ENCODE measurements around the gene RAC2.

The RAC2 gene

GRCh38 chr22:37208401-37209139, 35.5 kb downstream of the RAC2 start:
- no peak for DNase-seq (ENCODE audit: low read depth in 2 of 2)
- TF ChIP-seq CTCF (IDR thresholded peaks at IDR 0.05; ENCODE audit: low read depth, low read length) = no peak
- H3K4me3 ChIP-seq (replicated peaks in 1 of 2; ENCODE audit: low read depth in 2 of 2, low read length in 2 of 2) = no peak overlapping the region

GRCh38 chr22:37207981-37208380, 36.1 kb downstream of the RAC2 start:
- no peak for DNase-seq (ENCODE audit: low read depth in 2 of 2)
- no peak overlapping the region for H3K4me3 ChIP-seq (replicated peaks in 1 of 2; ENCODE audit: low read depth in 2 of 2, low read length in 2 of 2)
- no peak for TF ChIP-seq CTCF (IDR thresholded peaks at IDR 0.05; ENCODE audit: low read depth, low read length)

- no peak for TF ChIP-seq CTCF (IDR thresholded peaks at IDR 0.05; ENCODE audit: low read depth, low read length)
- no peak for DNase-seq (ENCODE audit: low read depth in 2 of 2)
- no peak overlapping the region for H3K4me3 ChIP-seq (replicated peaks in 1 of 2; ENCODE audit: low read depth in 2 of 2, low read length in 2 of 2)
Measured at GRCh38 chr22:37206841-37207821, 36.9 kb downstream of the RAC2 start.

GRCh38 chr22:37206118-37206840, 37.8 kb downstream of the RAC2 start:
- no peak overlapping the region for H3K4me3 ChIP-seq (replicated peaks in 1 of 2; ENCODE audit: low read depth in 2 of 2, low read length in 2 of 2)
- TF ChIP-seq CTCF (IDR thresholded peaks at IDR 0.05; ENCODE audit: low read depth, low read length) = no peak
- no peak for DNase-seq (ENCODE audit: low read depth in 2 of 2)

GRCh38 chr22:37205046-37205445, 39.0 kb downstream of the RAC2 start:
- TF ChIP-seq CTCF (IDR thresholded peaks at IDR 0.05; ENCODE audit: low read depth, low read length) = no peak
- H3K4me3 ChIP-seq (replicated peaks in 1 of 2; ENCODE audit: low read depth in 2 of 2, low read length in 2 of 2) = no peak overlapping the region
- no peak for DNase-seq (ENCODE audit: low read depth in 2 of 2)

- no peak for TF ChIP-seq CTCF (IDR thresholded peaks at IDR 0.05; ENCODE audit: low read depth, low read length)
- no peak overlapping the region for H3K4me3 ChIP-seq (replicated peaks in 1 of 2; ENCODE audit: low read depth in 2 of 2, low read length in 2 of 2)
- DNase-seq (ENCODE audit: low read depth in 2 of 2) = no peak
Measured at GRCh38 chr22:37204045-37204655, 39.9 kb downstream of the RAC2 start.
